Astrocyte (in vitro differentiated cells and primary cell): Measurements from ENCODE around the gene MDP1. TPM values are rescaled to one million over a fixed set of nuclear protein-coding genes. Genes with fewer than 3 reads are reported as not detected.

Source experiments
- DNase-seq: peaks from one replicate; pipeline ENCODE4 v3.0.0-alpha.2; 2010; ENCODE audit warnings: low read depth
- FAIRE-seq: peaks from 2 replicates; lab custom pipeline; 2011; peaks lifted over from hg19 to GRCh38; lab: Jason Lieb, UNC
- H2AFZ ChIP-seq: 2 replicates; pipeline ENCODE4 v1.6.0; 2012; ENCODE audit warnings: low read depth, low read length, inconsistent platforms
- H3K27ac ChIP-seq: 2 replicates; pipeline ENCODE4 v1.5.1; 2011; ENCODE audit warnings: low read depth, low read length, inconsistent platforms
- H3K27me3 ChIP-seq: 2 replicates; pipeline ENCODE4 v1.6.0; 2011; ENCODE audit warnings: low read length, inconsistent platforms; ENCODE audit not compliant: insufficient read depth
- H3K36me3 ChIP-seq: 2 replicates; pipeline ENCODE4 v1.5.1; 2011; ENCODE audit warnings: low read length, inconsistent platforms; ENCODE audit not compliant: insufficient read depth
- H3K4me1 ChIP-seq: 2 replicates; pipeline ENCODE4 v1.5.1; 2011; ENCODE audit warnings: low read length, inconsistent platforms; ENCODE audit not compliant: insufficient read depth
- H3K4me2 ChIP-seq: 2 replicates; pipeline ENCODE4 v1.6.0; 2012; ENCODE audit warnings: low read length, inconsistent platforms
- H3K4me3 ChIP-seq: 2 replicates; pipeline ENCODE4 v1.5.1; 2011; ENCODE audit warnings: low read depth, mild to moderate bottlenecking, low read length, inconsistent platforms; ENCODE audit not compliant: insufficient read depth
- H3K79me2 ChIP-seq: 2 replicates; pipeline ENCODE4 v1.6.0; 2012; ENCODE audit warnings: mild to moderate bottlenecking, low read length, inconsistent platforms; ENCODE audit not compliant: insufficient read depth
- H3K9ac ChIP-seq: 2 replicates; pipeline ENCODE4 v1.6.0; 2012; ENCODE audit warnings: mild to moderate bottlenecking, low read length, inconsistent platforms
- H3K9me3 ChIP-seq: 2 replicates; pipeline ENCODE4 v1.5.1; 2012; ENCODE audit warnings: low read depth, mild to moderate bottlenecking, low read length, inconsistent platforms; ENCODE audit not compliant: insufficient read depth
- H4K20me1 ChIP-seq: 2 replicates; pipeline ENCODE4 v1.6.0; 2012; ENCODE audit warnings: low read length, inconsistent platforms; ENCODE audit not compliant: insufficient read depth
- H3K27ac Mint-ChIP-seq: one replicate; pipeline ENCODE4 v1.8.0; 2021; ENCODE audit warnings: mild to moderate bottlenecking, mixed read lengths; ENCODE audit not compliant: unreplicated experiment
- H3K27me3 Mint-ChIP-seq: one replicate; pipeline ENCODE4 v1.8.0; 2021; ENCODE audit warnings: low read depth, mixed read lengths; ENCODE audit not compliant: unreplicated experiment
- H3K36me3 Mint-ChIP-seq: one replicate; pipeline ENCODE4 v1.8.0; 2021; ENCODE audit warnings: low read depth, mixed read lengths; ENCODE audit not compliant: unreplicated experiment
- H3K4me1 Mint-ChIP-seq: one replicate; pipeline ENCODE4 v1.8.0; 2021; ENCODE audit warnings: low read depth, mixed read lengths; ENCODE audit not compliant: unreplicated experiment
- H3K4me3 Mint-ChIP-seq: one replicate; pipeline ENCODE4 v1.8.0; 2021; ENCODE audit warnings: mild to moderate bottlenecking, moderate library complexity, mixed read lengths; ENCODE audit not compliant: unreplicated experiment
- H3K9me3 Mint-ChIP-seq: one replicate; pipeline ENCODE4 v1.8.0; 2021; ENCODE audit warnings: mild to moderate bottlenecking, mixed read lengths; ENCODE audit not compliant: unreplicated experiment
- EZH2 ChIP-seq: IDR thresholded peaks from 2 replicates; pipeline ENCODE4 v1.6.1; 2012; ENCODE audit warnings: mild to moderate bottlenecking, low read length, inconsistent platforms; ENCODE audit not compliant: insufficient read depth
- total RNA-seq: library from RNA; stranded (reverse); gene quantifications from 2 replicates; pipeline ENCODE4 v1.2.1, GENCODE V29; 2021
- TF ChIP-seq, protein P1 (sequence below): IDR thresholded peaks from 2 replicates; pipeline ENCODE4 v1.5.1; 2011; ENCODE audit warnings: low read depth, mild to moderate bottlenecking, inconsistent platforms, low read length, moderate library complexity; ENCODE audit not compliant: insufficient read depth

MDP1 gene
- total RNA-seq, 1 donor from 2014 or later: 8.9 TPM

DNA sequence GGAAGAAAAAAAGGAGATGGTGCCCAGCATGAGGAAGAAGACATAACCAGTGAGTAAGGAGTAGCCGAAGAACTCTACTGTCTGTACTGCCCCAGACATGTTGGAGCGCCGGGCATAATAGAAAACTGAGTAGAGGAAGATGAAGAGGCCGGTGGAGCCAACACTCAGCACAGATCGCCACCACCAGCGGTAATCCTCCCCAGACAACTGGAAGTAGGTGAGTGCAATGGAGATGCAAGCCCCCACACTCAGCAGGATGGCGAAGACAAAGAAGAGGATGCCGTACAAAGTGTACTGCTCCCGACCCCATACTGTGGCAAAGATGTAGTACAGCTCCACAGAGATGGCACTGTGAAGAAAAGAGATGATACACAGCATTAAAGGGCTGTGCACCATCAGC, 26.4 kb downstream of the MDP1 start:
- Histone ChIP-seq H3K9ac (no peak overlapping the region), H3K27ac (no peak overlapping the region), H3K36me3 (peaks cover 32% of the 10 kb centered on the region), H3K4me3 (no peak overlapping the region), H3K79me2 (peaks cover 59% of the 10 kb centered on the region), H3K27me3 (no peaks in the 10 kb centered on the region), H2AFZ (no peak overlapping the region), H3K4me2 (peak overlapping the region; percentile 96), H4K20me1 (peaks cover 25% of the 10 kb centered on the region), H3K4me1 (peaks cover 14% of the 10 kb centered on the region), H3K9me3 (no peaks in the 10 kb centered on the region)
- Mint-ChIP-seq H3K27me3 (no peaks in the 10 kb centered on the region), H3K36me3 (peaks cover 16% of the 10 kb centered on the region), H3K27ac (peak overlapping the region; percentile 20), H3K4me3 (peak overlapping the region; percentile 91), H3K4me1 (peaks cover 20% of the 10 kb centered on the region), H3K9me3 (no peaks in the 10 kb centered on the region)
- TF ChIP-seq EZH2: no peak
- TF ChIP-seq, protein P1, sequence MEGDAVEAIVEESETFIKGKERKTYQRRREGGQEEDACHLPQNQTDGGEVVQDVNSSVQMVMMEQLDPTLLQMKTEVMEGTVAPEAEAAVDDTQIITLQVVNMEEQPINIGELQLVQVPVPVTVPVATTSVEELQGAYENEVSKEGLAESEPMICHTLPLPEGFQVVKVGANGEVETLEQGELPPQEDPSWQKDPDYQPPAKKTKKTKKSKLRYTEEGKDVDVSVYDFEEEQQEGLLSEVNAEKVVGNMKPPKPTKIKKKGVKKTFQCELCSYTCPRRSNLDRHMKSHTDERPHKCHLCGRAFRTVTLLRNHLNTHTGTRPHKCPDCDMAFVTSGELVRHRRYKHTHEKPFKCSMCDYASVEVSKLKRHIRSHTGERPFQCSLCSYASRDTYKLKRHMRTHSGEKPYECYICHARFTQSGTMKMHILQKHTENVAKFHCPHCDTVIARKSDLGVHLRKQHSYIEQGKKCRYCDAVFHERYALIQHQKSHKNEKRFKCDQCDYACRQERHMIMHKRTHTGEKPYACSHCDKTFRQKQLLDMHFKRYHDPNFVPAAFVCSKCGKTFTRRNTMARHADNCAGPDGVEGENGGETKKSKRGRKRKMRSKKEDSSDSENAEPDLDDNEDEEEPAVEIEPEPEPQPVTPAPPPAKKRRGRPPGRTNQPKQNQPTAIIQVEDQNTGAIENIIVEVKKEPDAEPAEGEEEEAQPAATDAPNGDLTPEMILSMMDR: no peak
- FAIRE-seq (no peak), DNase-seq (no peak)

DNA sequence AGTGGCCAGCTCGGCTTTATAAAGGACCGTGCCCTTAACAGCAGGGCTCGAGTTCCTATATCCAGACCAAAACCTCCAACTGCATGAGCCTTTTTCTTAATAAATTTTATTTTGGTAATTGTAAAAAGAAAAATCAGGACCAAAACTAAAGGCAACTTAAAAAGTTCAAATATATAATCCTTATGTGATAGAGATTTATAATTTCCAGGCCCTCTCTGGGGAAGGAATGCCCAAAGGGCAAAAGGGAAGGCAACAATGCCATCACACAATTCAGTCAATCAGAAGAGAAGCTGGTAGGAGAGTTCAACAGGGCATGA, 26.8 kb downstream of the MDP1 start:
- H3K9me3 Mint-ChIP-seq: no peaks in the 10 kb centered on the region
- Histone ChIP-seq H2AFZ (peak overlapping the region; percentile 35), H3K79me2 (peaks cover 54% of the 10 kb centered on the region), H3K4me3 (no peak overlapping the region), H3K4me1 (peaks cover 14% of the 10 kb centered on the region), H3K9me3 (no peaks in the 10 kb centered on the region), H3K36me3 (peaks cover 32% of the 10 kb centered on the region), H3K27ac (peak overlapping the region; percentile 25), H3K27me3 (no peaks in the 10 kb centered on the region), H3K4me2 (peak overlapping the region; percentile 96), H4K20me1 (peaks cover 25% of the 10 kb centered on the region), H3K9ac (peak overlapping the region; percentile 27)
- peaks cover 15% of the 10 kb centered on the region for H3K4me1 Mint-ChIP-seq
- H3K27me3 Mint-ChIP-seq: no peaks in the 10 kb centered on the region
- H3K36me3 Mint-ChIP-seq: peaks cover 16% of the 10 kb centered on the region
- DNase-seq (no peak), FAIRE-seq (no peak)
- no peak for TF ChIP-seq EZH2
- TF ChIP-seq, protein P1: no peak
- H3K4me3 Mint-ChIP-seq: peak overlapping the region; percentile 91
- H3K27ac Mint-ChIP-seq: peak overlapping the region; percentile 34

DNA sequence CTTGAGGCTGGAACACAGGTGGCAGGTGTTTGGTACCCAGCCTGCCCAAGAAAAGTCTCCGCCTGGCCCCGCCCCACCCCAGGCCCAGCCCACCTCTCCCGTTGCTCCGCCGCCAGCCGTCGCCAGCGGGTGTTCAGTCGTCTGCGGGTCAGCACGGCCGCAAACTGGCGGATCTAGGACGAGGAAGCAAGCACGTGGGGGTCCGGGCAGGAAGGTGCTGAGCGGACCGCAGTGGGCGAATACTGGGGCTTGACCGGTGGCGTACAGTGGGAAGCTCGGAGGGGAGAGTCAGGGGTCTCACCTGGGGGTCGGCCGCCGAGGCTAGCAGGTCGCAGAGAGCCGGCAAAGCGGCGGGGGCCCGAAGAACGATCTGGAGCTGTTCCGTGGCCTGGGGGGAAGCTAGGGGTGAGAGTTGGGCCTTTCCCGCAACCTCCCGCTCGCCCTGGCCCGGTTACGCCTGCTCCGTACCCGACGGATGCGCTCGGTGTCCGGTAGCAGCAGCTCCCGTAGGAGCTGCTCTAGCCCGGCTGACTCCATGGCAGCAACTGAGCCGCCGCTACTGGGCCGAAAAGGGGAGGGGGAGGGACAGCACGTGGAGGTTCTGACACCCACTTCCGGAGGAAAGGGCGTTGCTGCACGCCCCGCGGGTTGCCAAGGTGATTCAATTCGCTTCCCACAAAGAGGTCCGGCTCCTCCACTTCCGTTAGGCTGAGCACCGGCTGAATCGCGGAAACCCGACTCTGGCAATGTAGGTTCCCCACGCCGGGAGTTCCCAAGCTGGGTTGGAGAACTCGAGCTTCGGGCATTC, 27.4 kb downstream of the MDP1 start, which contains the start of gene IPO4:
Gene IPO4, minus strand, starts transcription at position 566 of the 808 bp plus-strand sequence. Its CDS starts 29 bp downstream, at position 537.
- FAIRE-seq (no peak), DNase-seq (peak; percentile 97)
- Histone ChIP-seq H3K36me3 (peaks cover 35% of the 10 kb centered on the region), H3K9me3 (no peaks in the 10 kb centered on the region), H3K4me1 (peaks cover 14% of the 10 kb centered on the region), H3K4me3 (peak within 1 kb of the TSS; percentile 83), H4K20me1 (peaks cover 25% of the 10 kb centered on the region), H3K27ac (peak within 1 kb of the TSS; percentile 64), H2AFZ (peak within 1 kb of the TSS; percentile 43), H3K27me3 (no peaks in the 10 kb centered on the region), H3K79me2 (peaks cover 52% of the 10 kb centered on the region), H3K9ac (peak within 1 kb of the TSS; percentile 83), H3K4me2 (peak within 1 kb of the TSS; percentile 96)
- Mint-ChIP-seq H3K4me3 (peak within 1 kb of the TSS; percentile 91), H3K4me1 (peaks cover 15% of the 10 kb centered on the region), H3K36me3 (peaks cover 16% of the 10 kb centered on the region), H3K27me3 (no peaks in the 10 kb centered on the region), H3K9me3 (no peaks in the 10 kb centered on the region), H3K27ac (peak within 1 kb of the TSS; percentile 72)
- TF ChIP-seq, protein P1: no peak
- no peak for TF ChIP-seq EZH2
